Endothelial cell of umbilical vein (primary cell): Measurements from ENCODE around the gene REPS2. TPM values are rescaled to one million over a fixed set of nuclear protein-coding genes. Genes with fewer than 3 reads are reported as not detected.

Experiments
- BruUV-seq: library from RNA; stranded (reverse); fragments of 400-500 nt; replicated peaks from 2 replicates; lab custom pipeline; 2021; lab: Mats Ljungman, UMichigan
- CTCF ChIA-PET: fragments of 300-600, 350-600 bp; sonication (Branson Sonifier 250); formaldehyde crosslinking; loops from one replicate; lab custom pipeline; 2021; ENCODE audit warnings: antibody characterized with exemption, inconsistent platforms; lab: Charles Lee
- POLR2A ChIA-PET: fragments of 300-600, 350-600 bp; sonication (Branson Sonifier 250); formaldehyde crosslinking; loops from one replicate; lab custom pipeline; 2021; ENCODE audit warnings: antibody characterized with exemption, inconsistent platforms; lab: Charles Lee
- DNase-seq: peaks from one replicate; pipeline ENCODE4 v3.0.0-alpha.2; 2011; ENCODE audit warnings: low read depth, low spot score
- FAIRE-seq: peaks from 2 replicates; lab custom pipeline; 2011; peaks lifted over from hg19 to GRCh38; lab: Jason Lieb, UNC
- H2AFZ ChIP-seq: 2 replicates; pipeline ENCODE4 v1.6.0; 2012; ENCODE audit warnings: low read depth, low read length, control low read depth, inconsistent platforms
- H3K27ac ChIP-seq: 2 replicates; pipeline ENCODE4 v1.5.1; 2011; ENCODE audit warnings: low read depth, mild to moderate bottlenecking, control low read depth, low read length, moderate library complexity; ENCODE audit not compliant: insufficient read depth
- H3K27me3 ChIP-seq, 2 experiments: 2 replicates each; pipeline versions ENCODE4 v1.6.0 to v1.6.1; 2011; ENCODE audit warnings: low read length in 2 of 2, mixed read lengths in 1 of 2; ENCODE audit not compliant: control insufficient read depth in 2 of 2, insufficient read depth in 2 of 2
- H3K36me3 ChIP-seq, 2 experiments: 2 replicates in 1 of 2; 3 replicates in 1 of 2; pipeline ENCODE4 v1.5.1; 2011; ENCODE audit warnings: low read length in 2 of 2, mild to moderate bottlenecking in 1 of 2, moderate library complexity in 1 of 2; ENCODE audit not compliant: control insufficient read depth in 2 of 2, insufficient read depth in 2 of 2; ENCODE audit errors: extremely low read depth in 1 of 2
- H3K4me1 ChIP-seq: 3 replicates; pipeline ENCODE4 v1.5.1; 2011; ENCODE audit warnings: mild to moderate bottlenecking, low read length; ENCODE audit not compliant: control insufficient read depth, insufficient read depth; ENCODE audit errors: extremely low read depth
- H3K4me2 ChIP-seq: 2 replicates; pipeline ENCODE4 v1.6.1; 2011; ENCODE audit warnings: low read length, control low read depth, mixed read lengths; ENCODE audit not compliant: insufficient read depth
- H3K4me3 ChIP-seq, 3 experiments: fragments of 200-600 bp in 1 of 3; sonication (generic), shearing (Covaris generic) in 1 of 3; replicated peaks in 1 of 3; 2 replicates each; pipeline ENCODE4 v1.5.1; 2011 to 2016; ENCODE audit warnings: control low read depth in 3 of 3, low read length in 3 of 3, mild to moderate bottlenecking in 2 of 3, inconsistent platforms in 1 of 3, low read depth in 1 of 3, moderate library complexity in 1 of 3; ENCODE audit not compliant: insufficient read depth in 1 of 3
- H3K79me2 ChIP-seq: 2 replicates; pipeline ENCODE4 v1.6.0; 2012; ENCODE audit warnings: low read length, inconsistent platforms; ENCODE audit not compliant: control insufficient read depth, insufficient read depth
- H3K9ac ChIP-seq: replicated peaks from 2 replicates; pipeline ENCODE3; 2011; ENCODE audit warnings: low read length, control low read depth; ENCODE audit not compliant: insufficient read depth; ENCODE audit errors: extremely low read depth
- H3K9me1 ChIP-seq: replicated peaks from 3 replicates; pipeline ENCODE4 v1.6.0; 2011; ENCODE audit warnings: mild to moderate bottlenecking, low read length; ENCODE audit not compliant: control insufficient read depth, insufficient read depth; ENCODE audit errors: extremely low read depth
- H3K9me3 ChIP-seq: replicated peaks from 2 replicates; pipeline ENCODE4 v1.5.1; 2012; ENCODE audit warnings: low read length, inconsistent platforms; ENCODE audit not compliant: control insufficient read depth, insufficient read depth
- H4K20me1 ChIP-seq: replicated peaks from 2 replicates; pipeline ENCODE3; 2011; ENCODE audit warnings: mild to moderate bottlenecking, low read length; ENCODE audit not compliant: control insufficient read depth, insufficient read depth; ENCODE audit errors: extremely low read depth
- EZH2 ChIP-seq: IDR thresholded peaks from 2 replicates; pipeline ENCODE4 v1.6.1; 2012; ENCODE audit warnings: borderline replicate concordance, low read depth, mild to moderate bottlenecking, moderate library complexity, low read length, inconsistent platforms; ENCODE audit not compliant: severe bottlenecking
- FOS ChIP-seq: IDR thresholded peaks from 2 replicates; pipeline ENCODE4 v1.6.1; 2011; ENCODE audit warnings: mild to moderate bottlenecking, low read length, moderate library complexity, borderline replicate concordance; ENCODE audit not compliant: insufficient read depth
- GATA2 ChIP-seq: IDR thresholded peaks from 2 replicates; pipeline ENCODE4 v1.7.0; 2011; ENCODE audit warnings: low read depth, mild to moderate bottlenecking, moderate library complexity, mixed read lengths, low read length; ENCODE audit not compliant: insufficient read length, insufficient read depth
- JUN ChIP-seq: IDR thresholded peaks from 2 replicates; pipeline ENCODE4 v1.6.1; 2011; ENCODE audit warnings: borderline replicate concordance, low read depth; ENCODE audit not compliant: insufficient read length, insufficient read depth
- POLR2A ChIP-seq: IDR thresholded peaks from 2 replicates; pipeline ENCODE4 v1.6.1; 2012; ENCODE audit warnings: low read depth, mild to moderate bottlenecking, control low read depth, low read length
- POLR2AphosphoS5 ChIP-seq: IDR thresholded peaks from 2 replicates; pipeline ENCODE4 v1.6.1; 2012; ENCODE audit warnings: low read depth, mild to moderate bottlenecking, control low read depth, low read length, moderate library complexity; ENCODE audit not compliant: insufficient read depth
- dilution Hi-C: fragments of 300-500 bp; cut with MboI; formaldehyde crosslinking; loops from one replicate; pipeline ENCODE4 v1.15.0; 2019; ENCODE audit warnings: low sequenced_read_pairs; ENCODE audit not compliant: extremely low pct_ligation_motif_present
- intact Hi-C: fragments of 100-400 bp; cut with micrococcal nuclease; formaldehyde crosslinking; loops from one replicate; pipeline ENCODE4 v1.10.0; 2022
- polyA plus RNA-seq, 4 experiments: library from polyadenylated mRNA; depleted of rRNA in 3 of 4; stranded (reverse) in 3 of 4; unstranded in 1 of 4; fragments of >200 nt; gene quantifications; 2 replicates each; pipeline versions ENCODE4 v1.2.1 to v1.2.3, GENCODE V29; 2011 to 2012; ENCODE audit warnings: missing spikeins in 1 of 4
- total RNA-seq: library from RNA; stranded (reverse); gene quantifications from 2 replicates; pipeline ENCODE4 v1.2.3, GENCODE V29; 2021
- TF ChIP-seq, protein P1 (sequence below): IDR thresholded peaks from 2 replicates; pipeline ENCODE4 v1.6.1; 2011; ENCODE audit not compliant: insufficient read depth, insufficient read length
- TF ChIP-seq, protein P2 (sequence below), 2 donors: IDR thresholded peaks; 1 replicate in 1 of 2; 2 replicates in 1 of 2; pipeline ENCODE4 v1.5.1; 2011; ENCODE audit warnings: low read length in 2 of 2, mild to moderate bottlenecking in 2 of 2, moderate library complexity in 2 of 2, control low read depth in 1 of 2, inconsistent platforms in 1 of 2, low read depth in 1 of 2; ENCODE audit not compliant: insufficient read depth in 1 of 2; ENCODE audit errors: extremely low read depth in 1 of 2

The REPS2 gene
- total and polyA plus RNA-seq, 2 donors (not counting 3 experiments of a cell fraction or from before 2014, with no cell fraction given) = 0.91 to 2.6 TPM

GRCh38 chrX:16990839-16991238 lies 44.4 kb downstream of the REPS2 start:
- TF ChIP-seq FOS (no peak), GATA2 (no peak), EZH2 (no peak), JUN (no peak), POLR2AphosphoS5 (no peak), POLR2A (no peak)
- TF ChIP-seq, protein P1, sequence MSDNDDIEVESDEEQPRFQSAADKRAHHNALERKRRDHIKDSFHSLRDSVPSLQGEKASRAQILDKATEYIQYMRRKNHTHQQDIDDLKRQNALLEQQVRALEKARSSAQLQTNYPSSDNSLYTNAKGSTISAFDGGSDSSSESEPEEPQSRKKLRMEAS = no peak
- TF ChIP-seq, protein P2, sequence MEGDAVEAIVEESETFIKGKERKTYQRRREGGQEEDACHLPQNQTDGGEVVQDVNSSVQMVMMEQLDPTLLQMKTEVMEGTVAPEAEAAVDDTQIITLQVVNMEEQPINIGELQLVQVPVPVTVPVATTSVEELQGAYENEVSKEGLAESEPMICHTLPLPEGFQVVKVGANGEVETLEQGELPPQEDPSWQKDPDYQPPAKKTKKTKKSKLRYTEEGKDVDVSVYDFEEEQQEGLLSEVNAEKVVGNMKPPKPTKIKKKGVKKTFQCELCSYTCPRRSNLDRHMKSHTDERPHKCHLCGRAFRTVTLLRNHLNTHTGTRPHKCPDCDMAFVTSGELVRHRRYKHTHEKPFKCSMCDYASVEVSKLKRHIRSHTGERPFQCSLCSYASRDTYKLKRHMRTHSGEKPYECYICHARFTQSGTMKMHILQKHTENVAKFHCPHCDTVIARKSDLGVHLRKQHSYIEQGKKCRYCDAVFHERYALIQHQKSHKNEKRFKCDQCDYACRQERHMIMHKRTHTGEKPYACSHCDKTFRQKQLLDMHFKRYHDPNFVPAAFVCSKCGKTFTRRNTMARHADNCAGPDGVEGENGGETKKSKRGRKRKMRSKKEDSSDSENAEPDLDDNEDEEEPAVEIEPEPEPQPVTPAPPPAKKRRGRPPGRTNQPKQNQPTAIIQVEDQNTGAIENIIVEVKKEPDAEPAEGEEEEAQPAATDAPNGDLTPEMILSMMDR (IDR thresholded peaks at IDR 0.05; ENCODE audit: extremely low read depth in 1 of 2, insufficient read depth in 1 of 2, low read depth in 1 of 2, low read length in 2 of 2) = no peak
- intact Hi-C loops = no loop called here
- POLR2A ChIA-PET = no interaction called here
- Histone ChIP-seq H3K9me1 (no peaks in the 10 kb centered on the region), H2AFZ (no peak overlapping the region), H3K36me3 (no peaks in the 10 kb centered on the region), H3K27me3 (no peaks in the 10 kb centered on the region), H4K20me1 (no peaks in the 10 kb centered on the region), H3K79me2 (no peaks in the 10 kb centered on the region), H3K9me3 (no peaks in the 10 kb centered on the region), H3K27ac (no peak overlapping the region), H3K4me3 (no peak overlapping the region), H3K4me2 (no peak overlapping the region), H3K9ac (no peak overlapping the region), H3K4me1 (no peaks in the 10 kb centered on the region)
- no TSS peak for BruUV-seq
- no peak for DNase-seq
- dilution Hi-C loops = no loop called here
- no peak for FAIRE-seq
- CTCF ChIA-PET = no interaction called here
